B cell (primary cell): ENCODE measurements around the gene CFAP53. TPM values are rescaled to one million over a fixed set of nuclear protein-coding genes. Genes with fewer than 3 reads are reported as not detected.

ENCODE experiments used
- ATAC-seq: fragments of 200-7000 bp; cut with Tn5 transposase; one replicate; pipeline ENCODE4 v1.10.0; 2021; ENCODE audit warnings: low read depth, mild to moderate bottlenecking, moderate number of reproducible peaks, moderate library complexity
- CTCF ChIA-PET: fragments of 350-600 bp; sonication (Branson Sonifier 250); formaldehyde crosslinking; loops from one replicate; lab custom pipeline; 2021; ENCODE audit warnings: antibody characterized with exemption, inconsistent platforms; lab: Charles Lee
- POLR2A ChIA-PET: fragments of 350-600 bp; sonication (Branson Sonifier 250); formaldehyde crosslinking; loops from one replicate; lab custom pipeline; 2021; ENCODE audit warnings: antibody characterized with exemption; lab: Charles Lee
- DNase-seq: peaks from one replicate; pipeline ENCODE4 v3.0.0; 2013
- H2AFZ ChIP-seq: 2 replicates; pipeline ENCODE4 v1.6.1; 2012; ENCODE audit warnings: mild to moderate bottlenecking, low read depth, low read length; ENCODE audit not compliant: insufficient read depth, poor library complexity, severe bottlenecking
- H3K27ac ChIP-seq, 2 donors: 1 replicate in 1 of 2; 2 replicates in 1 of 2; pipeline ENCODE4 v1.5.1; 2012 to 2013; ENCODE audit warnings: low read length in 2 of 2, mild to moderate bottlenecking in 2 of 2, moderate library complexity in 1 of 2
- H3K27me3 ChIP-seq, 4 experiments: fragments of 200-600 bp in 1 of 4; sonication (generic) in 1 of 4; replicated peaks in 1 of 4; 1 replicate in 2 of 4; 2 replicates in 2 of 4; pipeline versions ENCODE4 v1.6.1 to v1.7.0; 2013 to 2016; ENCODE audit warnings: low read length in 3 of 4, mild to moderate bottlenecking in 2 of 4, mixed read lengths in 1 of 4, moderate library complexity in 1 of 4; ENCODE audit not compliant: insufficient read depth in 4 of 4, control insufficient read depth in 3 of 4; ENCODE audit errors: control extremely low read depth in 1 of 4
- H3K36me3 ChIP-seq, 2 experiments: replicated peaks in 1 of 2; 1 replicate in 1 of 2; 2 replicates in 1 of 2; pipeline versions ENCODE4 v1.6.1 to v1.7.1; 2013; ENCODE audit warnings: low read length in 1 of 2; ENCODE audit not compliant: insufficient read depth in 2 of 2, control insufficient read depth in 1 of 2; ENCODE audit errors: control extremely low read depth in 1 of 2, extremely low read depth in 1 of 2
- H3K4me1 ChIP-seq, 2 donors: fragments of 200-600 bp in 1 of 2; sonication (generic) in 1 of 2; 1 replicate in 1 of 2; 2 replicates in 1 of 2; pipeline versions ENCODE4 v1.5.1 to v1.6.1; 2013 to 2017; ENCODE audit warnings: low read length in 2 of 2; ENCODE audit not compliant: control insufficient read depth in 2 of 2, insufficient read depth in 2 of 2
- H3K4me2 ChIP-seq: replicated peaks from 2 replicates; pipeline ENCODE3; 2012; ENCODE audit warnings: mild to moderate bottlenecking, low read depth, low read length; ENCODE audit not compliant: poor library complexity, severe bottlenecking
- H3K4me3 ChIP-seq, 5 experiments: fragments of 200-600 bp in 1 of 5; sonication (generic) in 1 of 5; 1 replicate in 3 of 5; 2 replicates in 2 of 5; pipeline versions ENCODE4 v1.5.1 to v1.7.0; 2011 to 2016; ENCODE audit warnings: low read length in 4 of 5, mild to moderate bottlenecking in 4 of 5, low read depth in 2 of 5, control low read depth in 1 of 5, moderate library complexity in 1 of 5; ENCODE audit not compliant: insufficient read depth in 1 of 5; ENCODE audit errors: control extremely low read depth in 1 of 5, extremely low read depth in 1 of 5
- H3K79me2 ChIP-seq: fragments of 200-600 bp; sonication (generic); one replicate; pipeline ENCODE4 v1.6.0; 2016; ENCODE audit warnings: low read length; ENCODE audit not compliant: control insufficient read depth, insufficient read depth
- H3K9ac ChIP-seq: fragments of 200-600 bp; sonication (generic); 2 replicates; pipeline ENCODE4 v1.6.1; 2017; ENCODE audit warnings: mild to moderate bottlenecking, low read length, moderate library complexity
- H3K9me3 ChIP-seq, 3 donors: one replicate each; pipeline versions ENCODE4 v1.6.1 to v1.7.1; 2013; ENCODE audit warnings: low read length in 2 of 3; ENCODE audit not compliant: control insufficient read depth in 2 of 3, insufficient read depth in 1 of 3; ENCODE audit errors: control extremely low read depth in 1 of 3
- H4K20me1 ChIP-seq: 2 replicates; pipeline ENCODE4 v1.6.0; 2012; ENCODE audit warnings: mild to moderate bottlenecking, low read length; ENCODE audit not compliant: insufficient read depth, control insufficient read depth, poor library complexity, severe bottlenecking
- H3K27ac Mint-ChIP-seq: one replicate; pipeline ENCODE4 v1.8.0; 2021; ENCODE audit warnings: mixed read lengths
- H3K27me3 Mint-ChIP-seq: one replicate; pipeline ENCODE4 v1.8.0; 2021; ENCODE audit warnings: mixed read lengths
- H3K4me1 Mint-ChIP-seq: one replicate; pipeline ENCODE4 v1.8.0; 2021; ENCODE audit warnings: mixed read lengths
- H3K4me3 Mint-ChIP-seq: one replicate; pipeline ENCODE4 v1.8.0; 2021; ENCODE audit warnings: mixed read lengths
- H3K9me3 Mint-ChIP-seq: one replicate; pipeline ENCODE4 v1.8.0; 2022; ENCODE audit warnings: mixed read lengths; ENCODE audit not compliant: insufficient read depth
- EZH2 ChIP-seq: IDR thresholded peaks from 2 replicates; pipeline ENCODE4 v1.6.1; 2012; ENCODE audit warnings: borderline replicate concordance, low read depth, mild to moderate bottlenecking, moderate library complexity, low read length; ENCODE audit not compliant: insufficient read depth, poor library complexity, severe bottlenecking
- WGBS: methylation state at CpG from one replicate; pipeline ENCODE4 v1.1.5; 2013; ENCODE audit warnings: missing lambda C conversion rate; ENCODE audit not compliant: insufficient coverage; 5-methylcytosine and 5-hydroxymethylcytosine counted together
- intact Hi-C: fragments of 100-400 bp; cut with micrococcal nuclease; formaldehyde crosslinking; loops from one replicate; pipeline ENCODE4 v1.10.0; 2022
- polyA plus RNA-seq: library from polyadenylated mRNA; depleted of rRNA; stranded (reverse); fragments of >200 nt; gene quantifications from 2 replicates; pipeline ENCODE4 v1.2.3, GENCODE V29; 2012
- small RNA-seq: library from RNA; depleted of rRNA; stranded (forward); fragments of <200 nt; gene quantifications from one replicate; pipeline ENCODE3, GENCODE V24; 2012; ENCODE audit warnings: low replicate concordance, low read depth; ENCODE audit not compliant: insufficient read length
- total RNA-seq, 2 donors: library from RNA; stranded (reverse); fragments of 120-200 nt in 1 of 2; gene quantifications; 1 replicate in 1 of 2; 2 replicates in 1 of 2; pipeline versions ENCODE4 v1.2.3 to v1.2.4, GENCODE V29; 2013 to 2022
- TF ChIP-seq, protein P1 (sequence below): fragments of 200-600 bp; IDR thresholded peaks from one replicate; pipeline ENCODE4 v1.8.0; 2022; ENCODE audit warnings: antibody characterized with exemption, mild to moderate bottlenecking

CFAP53 gene
- total and polyA plus RNA-seq, 2 donors (not counting 1 experiment from before 2014, with no cell fraction given), result 0.04 to 0.79 TPM

DNA sequence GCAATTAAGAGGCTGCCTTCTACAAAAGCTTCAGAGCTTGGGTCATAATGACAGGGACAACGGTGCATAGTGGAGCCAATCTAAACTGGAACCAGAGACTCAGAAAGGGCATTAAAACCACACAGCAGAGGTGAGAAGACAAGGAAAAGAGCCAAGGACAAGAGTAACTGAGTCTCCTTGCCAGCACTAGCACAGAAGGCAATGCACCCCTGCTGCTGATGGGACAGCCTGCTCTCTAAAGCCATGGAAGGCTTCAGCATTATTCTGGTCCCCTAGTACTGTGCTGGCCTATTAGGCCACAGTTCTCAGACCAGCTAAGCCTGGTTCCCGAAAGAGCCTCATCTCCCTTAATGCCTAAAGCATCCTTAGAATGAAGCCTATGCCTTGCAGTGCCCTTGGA is 86.8 kb downstream of the CFAP53 start:
- ATAC-seq, result no peak

DNA sequence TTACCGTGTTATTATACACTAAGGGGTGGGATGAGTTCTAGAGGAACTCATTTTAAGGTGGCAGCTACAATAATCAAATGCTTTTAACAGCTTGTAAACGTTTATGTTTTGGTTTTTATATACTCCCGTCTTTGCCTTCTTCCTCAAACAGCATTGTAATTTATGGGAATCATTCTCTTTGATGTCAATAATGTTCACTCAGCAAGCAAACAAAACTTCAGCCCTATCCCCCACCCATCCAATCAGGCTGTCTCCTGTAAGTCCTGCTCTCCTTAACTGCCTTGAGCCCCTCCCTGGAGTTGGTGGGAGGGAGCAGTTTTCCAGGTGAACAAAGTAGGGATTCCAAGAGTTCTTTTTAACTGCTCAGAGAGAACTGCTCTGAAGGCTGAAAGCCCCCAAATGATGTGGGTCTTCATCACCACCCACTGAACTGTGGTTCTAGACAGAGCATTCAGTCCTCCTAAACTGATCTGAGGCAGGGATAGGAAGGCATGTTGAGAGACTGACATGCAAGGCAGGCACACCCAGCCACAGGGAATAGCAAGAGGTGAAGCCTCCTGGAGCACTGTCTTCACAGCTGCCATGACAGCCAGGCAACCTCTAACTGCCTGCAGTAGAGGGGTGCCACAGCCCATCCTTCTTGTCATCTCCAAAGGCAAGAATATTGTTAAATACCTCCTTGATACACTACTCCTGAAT is 88.9 kb downstream of the CFAP53 start:
- Mint-ChIP-seq H3K27ac (no peak overlapping the region), H3K4me3 (no peak overlapping the region), H3K4me1 (no peaks in the 10 kb centered on the region), H3K27me3 (peaks cover 38% of the 10 kb centered on the region), H3K9me3 (no peaks in the 10 kb centered on the region)
- Histone ChIP-seq H3K9ac (no peak overlapping the region), H3K4me1 (no peaks in the 10 kb centered on the region), H3K4me3 (no peak overlapping the region), H3K9me3 (no peaks in the 10 kb centered on the region), H3K27me3 (peaks cover 0 to 21% (median 6%) of the 10 kb centered on the region in 4 experiments), H3K27ac (no peak overlapping the region), H2AFZ (no peak overlapping the region), H3K4me2 (no peak overlapping the region), H4K20me1 (no peaks in the 10 kb centered on the region), H3K79me2 (no peaks in the 10 kb centered on the region), H3K36me3 (no peaks in the 10 kb centered on the region)
- ChIA-PET CTCF (no interaction called here), POLR2A (no interaction called here)
- DNase-seq (no peak), ATAC-seq (no peak)
- no CpG with 5 or more reads among the region's 3 CpGs for WGBS
- TF ChIP-seq EZH2, result no peak
- TF ChIP-seq, protein P1, sequence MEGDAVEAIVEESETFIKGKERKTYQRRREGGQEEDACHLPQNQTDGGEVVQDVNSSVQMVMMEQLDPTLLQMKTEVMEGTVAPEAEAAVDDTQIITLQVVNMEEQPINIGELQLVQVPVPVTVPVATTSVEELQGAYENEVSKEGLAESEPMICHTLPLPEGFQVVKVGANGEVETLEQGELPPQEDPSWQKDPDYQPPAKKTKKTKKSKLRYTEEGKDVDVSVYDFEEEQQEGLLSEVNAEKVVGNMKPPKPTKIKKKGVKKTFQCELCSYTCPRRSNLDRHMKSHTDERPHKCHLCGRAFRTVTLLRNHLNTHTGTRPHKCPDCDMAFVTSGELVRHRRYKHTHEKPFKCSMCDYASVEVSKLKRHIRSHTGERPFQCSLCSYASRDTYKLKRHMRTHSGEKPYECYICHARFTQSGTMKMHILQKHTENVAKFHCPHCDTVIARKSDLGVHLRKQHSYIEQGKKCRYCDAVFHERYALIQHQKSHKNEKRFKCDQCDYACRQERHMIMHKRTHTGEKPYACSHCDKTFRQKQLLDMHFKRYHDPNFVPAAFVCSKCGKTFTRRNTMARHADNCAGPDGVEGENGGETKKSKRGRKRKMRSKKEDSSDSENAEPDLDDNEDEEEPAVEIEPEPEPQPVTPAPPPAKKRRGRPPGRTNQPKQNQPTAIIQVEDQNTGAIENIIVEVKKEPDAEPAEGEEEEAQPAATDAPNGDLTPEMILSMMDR, result no peak
- intact Hi-C loops, result no loop called here

More for the DNA sequence above, 86.8 kb downstream of the CFAP53 start:
- H3K36me3 ChIP-seq, result no peaks in the 10 kb centered on the region
- H3K27ac Mint-ChIP-seq, result no peak overlapping the region
- H4K20me1 ChIP-seq, result no peaks in the 10 kb centered on the region
- no peak overlapping the region for H3K4me3 Mint-ChIP-seq
- peaks cover 46% of the 10 kb centered on the region for H3K27me3 Mint-ChIP-seq
- H3K4me1 Mint-ChIP-seq, result no peaks in the 10 kb centered on the region
- no peak overlapping the region for H3K4me3 ChIP-seq
- H3K27me3 ChIP-seq, result peaks cover 0 to 28% (median 6%) of the 10 kb centered on the region in 4 experiments
- H3K9me3 Mint-ChIP-seq, result no peaks in the 10 kb centered on the region
- no peak overlapping the region for H3K9ac ChIP-seq
- 90% methylated on average over 2 of the region's 2 CpGs for WGBS
- no peaks in the 10 kb centered on the region for H3K9me3 ChIP-seq
- H2AFZ ChIP-seq, result no peak overlapping the region
- intact Hi-C loops, result no loop called here
- H3K4me2 ChIP-seq, result no peak overlapping the region
- no peak for DNase-seq
- ChIA-PET POLR2A (no interaction called here), CTCF (no interaction called here)
- no peaks in the 10 kb centered on the region for H3K4me1 ChIP-seq
- no peaks in the 10 kb centered on the region for H3K79me2 ChIP-seq
- no peak overlapping the region for H3K27ac ChIP-seq
- TF ChIP-seq, protein P1, result no peak
- TF ChIP-seq EZH2, result no peak

Small RNA genes lying within 50 kb of the gene (small RNA-seq; reads per million reads assigned to genes)
- gene RN7SL310P, result not detected

Other genes with a start within 250 kb of the CFAP53 start
- 0.24 and 0.30 TPM in 2 replicates for gene MYO5B, start 71.3 kb downstream of the CFAP53 start, total RNA-seq
- gene MYO5B, start 71.3 kb downstream of the CFAP53 start, polyA plus RNA-seq, result 1.7 and 2.4 TPM in 2 replicates
- 120 and 132 TPM in 2 replicates for gene MBD1, start 15.0 kb upstream of the CFAP53 start, total RNA-seq
- 135 and 149 TPM in 2 replicates for gene MBD1, start 15.0 kb upstream of the CFAP53 start, polyA plus RNA-seq
- gene CXXC1, start 21.2 kb upstream of the CFAP53 start, total RNA-seq, result 136 and 157 TPM in 2 replicates
- 306 and 387 TPM in 2 replicates for gene CXXC1, start 21.2 kb upstream of the CFAP53 start, polyA plus RNA-seq
- 0.52 and 0.66 TPM in 2 replicates for gene SKA1, start 108.6 kb upstream of the CFAP53 start, total RNA-seq
- gene SKA1, start 108.6 kb upstream of the CFAP53 start, polyA plus RNA-seq, result 0.28 and 0.82 TPM in 2 replicates